ENCODE data around the gene LBX1. TPM values are rescaled to one million over a fixed set of nuclear protein-coding genes. Genes with fewer than 3 reads are reported as not detected.

The LBX1 gene
- total RNA-seq, 2 donors from 2014 or later, result not detected

DNA sequence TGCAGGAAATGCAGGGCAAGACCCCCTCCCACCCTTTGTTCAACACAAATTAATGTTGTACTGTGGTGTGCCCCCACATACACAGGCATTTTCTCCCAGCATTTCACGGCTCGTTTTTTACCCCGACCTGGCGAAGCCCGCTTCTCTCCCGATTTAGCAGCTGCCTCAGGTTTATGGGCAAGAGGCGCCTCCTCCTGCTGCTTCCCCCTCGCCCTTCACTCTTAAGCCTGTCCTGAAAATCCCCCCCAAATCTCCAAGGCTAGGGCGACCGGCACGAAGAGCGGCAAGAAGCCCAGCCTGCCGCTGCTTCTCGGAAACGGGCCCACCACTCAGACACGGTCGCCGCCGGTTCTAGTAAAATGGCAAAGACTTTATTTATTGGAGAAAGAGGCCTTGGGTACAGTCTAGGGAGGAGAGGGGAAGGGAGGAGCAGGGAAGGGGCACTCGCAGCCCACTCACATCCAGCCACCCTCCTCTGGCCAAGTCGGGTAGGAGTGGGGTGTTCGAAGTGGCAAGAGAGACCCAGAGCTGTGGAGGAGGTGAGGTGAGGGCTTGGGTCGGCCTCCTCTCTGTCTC lies 3.3 kb downstream of the LBX1 start:
- H3K4me1 ChIP-seq (ENCODE audit: control insufficient read depth, insufficient read depth, low read length), result peaks cover 10% of the 10 kb centered on the region
- no peak overlapping the region for H3K9ac ChIP-seq (ENCODE audit: extremely low read depth, low read length, poor library complexity, severe bottlenecking)
- Mint-ChIP-seq H3K9me3 (no peaks in the 10 kb centered on the region), H3K27me3 (ENCODE audit: insufficient read depth) (peaks cover 96% of the 10 kb centered on the region), H3K4me3 (no peak overlapping the region), H3K27ac (no peak overlapping the region), H3K4me1 (peaks cover 15% of the 10 kb centered on the region), H3K36me3 (ENCODE audit: low read depth) (no peaks in the 10 kb centered on the region)
- no peak overlapping the region for H3K4me3 ChIP-seq (ENCODE audit: low read length)
- H3K36me3 ChIP-seq (ENCODE audit: control insufficient read depth, insufficient read depth, low read length), result no peaks in the 10 kb centered on the region
- no peak overlapping the region for H3K27ac ChIP-seq (ENCODE audit: low read depth, low read length)
- H3K27me3 ChIP-seq (ENCODE audit: control insufficient read depth, insufficient read depth, low read length, poor library complexity, severe bottlenecking), result peaks cover 100% of the 10 kb centered on the region
- 4 to 7% methylated on average over 7 to 21 of the region's 23 CpGs for WGBS, 2 experiments (ENCODE audit: insufficient coverage in 1 of 2, insufficient read length in 1 of 2)
- peak; percentile 64 for DNase-seq
- no peaks in the 10 kb centered on the region for H3K9me3 ChIP-seq (ENCODE audit: control insufficient read depth, low read length)
- TF ChIP-seq, protein P1, sequence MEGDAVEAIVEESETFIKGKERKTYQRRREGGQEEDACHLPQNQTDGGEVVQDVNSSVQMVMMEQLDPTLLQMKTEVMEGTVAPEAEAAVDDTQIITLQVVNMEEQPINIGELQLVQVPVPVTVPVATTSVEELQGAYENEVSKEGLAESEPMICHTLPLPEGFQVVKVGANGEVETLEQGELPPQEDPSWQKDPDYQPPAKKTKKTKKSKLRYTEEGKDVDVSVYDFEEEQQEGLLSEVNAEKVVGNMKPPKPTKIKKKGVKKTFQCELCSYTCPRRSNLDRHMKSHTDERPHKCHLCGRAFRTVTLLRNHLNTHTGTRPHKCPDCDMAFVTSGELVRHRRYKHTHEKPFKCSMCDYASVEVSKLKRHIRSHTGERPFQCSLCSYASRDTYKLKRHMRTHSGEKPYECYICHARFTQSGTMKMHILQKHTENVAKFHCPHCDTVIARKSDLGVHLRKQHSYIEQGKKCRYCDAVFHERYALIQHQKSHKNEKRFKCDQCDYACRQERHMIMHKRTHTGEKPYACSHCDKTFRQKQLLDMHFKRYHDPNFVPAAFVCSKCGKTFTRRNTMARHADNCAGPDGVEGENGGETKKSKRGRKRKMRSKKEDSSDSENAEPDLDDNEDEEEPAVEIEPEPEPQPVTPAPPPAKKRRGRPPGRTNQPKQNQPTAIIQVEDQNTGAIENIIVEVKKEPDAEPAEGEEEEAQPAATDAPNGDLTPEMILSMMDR (conservative IDR thresholded peaks at IDR 0.05), result no peak

DNA sequence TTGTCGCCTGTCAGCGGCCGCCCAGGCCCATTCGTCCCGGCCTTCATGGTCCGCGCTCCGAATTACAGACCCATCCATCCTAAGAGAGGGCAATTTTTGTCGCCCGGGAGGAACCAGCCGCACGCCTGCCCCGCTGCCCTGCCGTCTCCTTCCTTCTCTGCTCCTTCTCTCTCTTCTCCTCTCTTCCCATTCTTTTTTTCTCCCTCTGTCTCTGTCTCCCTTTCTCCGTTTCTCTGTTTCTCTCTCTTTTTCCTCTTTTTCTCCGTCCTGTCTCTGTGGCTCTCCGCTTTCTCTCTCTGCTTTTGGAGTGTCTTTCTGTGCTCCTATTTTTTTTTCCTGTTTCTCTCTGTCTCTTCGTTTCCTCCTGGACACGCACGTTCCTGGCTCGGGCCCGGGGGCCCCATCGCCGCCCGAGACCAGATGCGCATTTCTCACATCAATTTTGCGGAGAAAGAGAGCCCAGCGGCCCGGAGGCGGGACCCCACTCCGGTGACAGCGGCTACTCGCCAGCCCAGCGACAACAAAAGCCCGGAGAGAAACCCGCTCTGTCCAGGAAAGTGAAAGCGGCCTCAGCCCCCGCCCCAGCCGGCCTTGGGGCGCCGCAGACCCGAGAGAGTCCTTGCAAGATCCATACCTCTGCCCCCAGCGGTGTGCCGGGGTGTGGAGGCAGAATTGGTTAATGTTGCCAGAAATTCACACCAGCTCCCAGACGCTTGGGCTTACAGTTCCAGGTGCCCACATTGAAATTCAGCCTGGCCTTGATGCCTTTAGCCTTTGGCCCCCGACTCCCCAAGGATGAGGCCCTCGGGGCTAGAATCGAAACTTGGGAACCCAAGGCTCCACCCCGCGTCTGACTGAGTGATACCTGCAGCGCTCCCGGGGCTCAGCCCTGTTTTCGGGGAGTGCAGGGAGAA lies 4.1 kb downstream of the LBX1 start:
- peak; percentile 84 for DNase-seq
- H3K9me3 Mint-ChIP-seq, result no peaks in the 10 kb centered on the region
- no peak overlapping the region for H3K4me3 Mint-ChIP-seq

DNA sequence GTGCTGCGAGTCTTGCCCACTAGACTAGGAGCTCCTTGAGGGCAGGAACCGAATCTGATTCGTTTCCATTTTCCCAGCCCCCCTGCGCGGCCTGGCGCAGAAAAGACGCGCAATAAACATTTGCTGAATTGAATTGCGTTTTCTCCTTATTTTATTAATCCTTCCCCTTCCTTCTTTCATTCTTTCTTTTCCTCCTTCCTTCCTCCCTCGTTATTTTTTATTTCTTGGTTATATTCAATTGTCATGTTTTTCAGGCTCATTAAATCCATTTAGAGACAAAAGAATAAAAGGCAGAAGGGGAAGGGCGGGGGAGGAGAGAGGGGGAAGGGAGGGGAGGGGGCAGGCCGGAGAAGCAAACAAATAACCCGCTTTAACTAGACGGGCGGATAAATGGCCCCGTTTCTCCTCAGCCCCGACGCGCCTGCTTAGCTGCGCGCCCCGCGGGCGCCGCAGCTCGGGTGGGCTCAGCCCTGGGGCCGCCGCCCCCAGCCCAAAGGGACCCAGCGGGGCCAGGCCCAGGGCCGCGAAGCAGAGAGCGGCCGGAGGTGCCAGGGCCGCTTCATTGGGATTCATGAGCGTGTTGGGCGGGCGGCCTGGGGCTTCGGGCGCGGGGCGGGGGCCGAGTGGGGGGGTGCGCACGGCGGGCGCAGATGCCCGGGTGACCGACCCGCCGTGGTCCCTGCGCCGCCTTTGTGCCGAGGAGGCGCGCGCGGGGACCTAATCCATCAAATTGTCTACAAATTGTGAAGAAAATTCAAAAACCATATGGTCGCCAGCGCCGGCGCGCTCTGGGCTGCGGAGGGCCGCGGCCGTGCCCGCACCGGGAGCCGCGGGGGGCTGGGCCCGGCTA lies 5.0 kb downstream of the LBX1 start:
- Histone ChIP-seq H3K9me3 (ENCODE audit: control insufficient read depth, low read length) (no peaks in the 10 kb centered on the region), H3K4me1 (ENCODE audit: control insufficient read depth, insufficient read depth, low read length) (peaks cover 10% of the 10 kb centered on the region), H3K27ac (ENCODE audit: low read depth, low read length) (no peak overlapping the region), H3K36me3 (ENCODE audit: control insufficient read depth, insufficient read depth, low read length) (no peaks in the 10 kb centered on the region), H3K27me3 (ENCODE audit: control insufficient read depth, insufficient read depth, low read length, poor library complexity, severe bottlenecking) (peaks cover 100% of the 10 kb centered on the region), H3K4me3 (ENCODE audit: low read length) (no peak overlapping the region), H3K9ac (ENCODE audit: extremely low read depth, low read length, poor library complexity, severe bottlenecking) (no peak overlapping the region)
- DNase-seq, result no peak
- TF ChIP-seq, protein P1 (conservative IDR thresholded peaks at IDR 0.05), result no peak
- Mint-ChIP-seq H3K27me3 (ENCODE audit: insufficient read depth) (peaks cover 96% of the 10 kb centered on the region), H3K4me3 (no peak overlapping the region), H3K27ac (no peak overlapping the region), H3K4me1 (peaks cover 11% of the 10 kb centered on the region), H3K36me3 (ENCODE audit: low read depth) (no peaks in the 10 kb centered on the region), H3K9me3 (no peaks in the 10 kb centered on the region)
- 2 to 5% methylated on average over 15 to 70 of the region's 71 CpGs for WGBS, 2 experiments (ENCODE audit: insufficient coverage in 1 of 2, insufficient read length in 1 of 2)

More for the DNA sequence above, 4.1 kb downstream of the LBX1 start:
- Histone ChIP-seq H3K36me3 (ENCODE audit: control insufficient read depth, insufficient read depth, low read length) (no peaks in the 10 kb centered on the region), H3K9me3 (ENCODE audit: control insufficient read depth, low read length) (no peaks in the 10 kb centered on the region), H3K4me3 (ENCODE audit: low read length) (no peak overlapping the region), H3K27ac (ENCODE audit: low read depth, low read length) (peak overlapping the region; percentile 61), H3K9ac (ENCODE audit: extremely low read depth, low read length, poor library complexity, severe bottlenecking) (no peak overlapping the region), H3K4me1 (ENCODE audit: control insufficient read depth, insufficient read depth, low read length) (peaks cover 10% of the 10 kb centered on the region), H3K27me3 (ENCODE audit: control insufficient read depth, insufficient read depth, low read length, poor library complexity, severe bottlenecking) (peaks cover 100% of the 10 kb centered on the region)
- peaks cover 96% of the 10 kb centered on the region for H3K27me3 Mint-ChIP-seq (ENCODE audit: insufficient read depth)
- peaks cover 11% of the 10 kb centered on the region for H3K4me1 Mint-ChIP-seq
- no peak overlapping the region for H3K27ac Mint-ChIP-seq
- TF ChIP-seq, protein P1 (conservative IDR thresholded peaks at IDR 0.05), result peak; percentile 29
- WGBS, 2 experiments (ENCODE audit: insufficient coverage in 1 of 2, insufficient read length in 1 of 2), result 2 to 3% methylated on average over 13 to 53 of the region's 53 CpGs
- no peaks in the 10 kb centered on the region for H3K36me3 Mint-ChIP-seq (ENCODE audit: low read depth)

Data from endodermal cell (in vitro differentiated cells).